EH (cell line): ENCODE measurements around the gene PABPC1L.

Experiments used
- DNase-seq: peaks from one replicate; pipeline ENCODE4 v3.0.0-alpha.2; 2015; ENCODE audit warnings: low read depth

PABPC1L gene

GRCh38 chr20:44942264-44942973, 32.6 kb downstream of the PABPC1L start:
- DNase-seq = no peak

- no peak for DNase-seq
Observed at GRCh38 chr20:44943828-44944227, 34.0 kb downstream of the PABPC1L start.

- no peak for DNase-seq
Observed at GRCh38 chr20:44945261-44945660, 35.4 kb downstream of the PABPC1L start.

- no peak for DNase-seq
Observed at GRCh38 chr20:44946271-44946852, 36.5 kb downstream of the PABPC1L start.

GRCh38 chr20:44948107-44948506, 38.2 kb downstream of the PABPC1L start:
- no peak for DNase-seq

- DNase-seq = no peak
Observed at GRCh38 chr20:44948513-44948912, 38.7 kb downstream of the PABPC1L start.

- DNase-seq = no peak
Observed at GRCh38 chr20:44950368-44950767, 40.5 kb downstream of the PABPC1L start.

- DNase-seq = no peak
Observed at GRCh38 chr20:44952731-44953130, 42.9 kb downstream of the PABPC1L start.

- no peak for DNase-seq
Observed at GRCh38 chr20:44954211-44954610, 44.4 kb downstream of the PABPC1L start.

GRCh38 chr20:44955270-44955669, 45.4 kb downstream of the PABPC1L start:
- DNase-seq = no peak

- no peak for DNase-seq
Observed at GRCh38 chr20:44956410-44956809, 46.5 kb downstream of the PABPC1L start.

- no peak for DNase-seq
Observed at GRCh38 chr20:44958276-44958675, 48.4 kb downstream of the PABPC1L start.

GRCh38 chr20:44959082-44959637, 49.3 kb downstream of the PABPC1L start:
- peak; percentile 40 for DNase-seq

GRCh38 chr20:44959638-44960102, 49.8 kb downstream of the PABPC1L start:
- DNase-seq = peak; percentile 68

- DNase-seq = peak; percentile 91
Observed at GRCh38 chr20:44960103-44960852, 50.4 kb downstream of the PABPC1L start, which contains the start of gene TOMM34. TSS of gene TOMM34 (minus strand) at chr20:44960397. CDS start at chr20:44960333, 64 bp downstream.

GRCh38 chr20:44961011-44961869, 51.4 kb downstream of the PABPC1L start:
- DNase-seq = peak; percentile 61

- DNase-seq = peak; percentile 78
Observed at GRCh38 chr20:44961870-44962267, 52.0 kb downstream of the PABPC1L start.

GRCh38 chr20:44962483-44962882, 52.6 kb downstream of the PABPC1L start:
- DNase-seq = no peak

GRCh38 chr20:44963325-44964215, 53.7 kb downstream of the PABPC1L start:
- no peak for DNase-seq

GRCh38 chr20:44965651-44966029, 55.8 kb downstream of the PABPC1L start:
- no peak for DNase-seq
